Measurements from ENCODE around the gene RAB7A. TPM values are rescaled to one million over a fixed set of nuclear protein-coding genes. Genes with fewer than 3 reads are reported as not detected.

The RAB7A gene
- total and polyA plus RNA-seq, 2 experiments from 2014 or later: 89.8 to 156 TPM

- H3K9me3 Mint-ChIP-seq: peaks cover 75% of the 10 kb centered on the region
- ATAC-seq (no peak), DNase-seq (ENCODE audit: low spot score) (no peak)
- H3K27me3 ChIP-seq (ENCODE audit: insufficient read depth): no peaks in the 10 kb centered on the region
- no peak for TF ChIP-seq CREB1 (CRISPR knock-in tag; IDR thresholded peaks at IDR 0.05; ENCODE audit: low read depth)
- TF ChIP-seq EZH2phosphoT487 (IDR thresholded peaks at IDR 0.05; ENCODE audit: unreplicated experiment): no peak
- no peak for TF ChIP-seq JUNB (IDR thresholded peaks at IDR 0.05; ENCODE audit: unreplicated experiment)
- TF ChIP-seq NANOG (IDR thresholded peaks at IDR 0.05; ENCODE audit: borderline replicate concordance): no peak
- TF ChIP-seq ZNF114 (CRISPR knock-in tag; IDR thresholded peaks at IDR 0.05): no peak
- no peaks in the 10 kb centered on the region for H4K20me1 ChIP-seq (replicated peaks; ENCODE audit: insufficient read depth)
- peaks cover 3% of the 10 kb centered on the region; the same call in 2 of the 3 replicates for H3K4me1 Mint-ChIP-seq
- no peak overlapping the region for H3K4me2 ChIP-seq
- peaks cover 39% of the 10 kb centered on the region for H3K36me3 Mint-ChIP-seq (ENCODE audit: low read depth)
- no peak overlapping the region for H3K27ac Mint-ChIP-seq
- peaks cover 12% of the 10 kb centered on the region for H3K27me3 Mint-ChIP-seq (ENCODE audit: insufficient read depth, low read depth, poor library complexity)
- no peaks in the 10 kb centered on the region for H3K79me2 ChIP-seq (replicated peaks; ENCODE audit: insufficient read depth)
- H3K36me3 ChIP-seq (ENCODE audit: insufficient read depth): no peaks in the 10 kb centered on the region; the same call in none of the 2 replicates
- H2AFZ ChIP-seq: no peak overlapping the region
- H3K4me1 ChIP-seq (ENCODE audit: insufficient read depth): no peaks in the 10 kb centered on the region
- no peak overlapping the region for H3K27ac ChIP-seq (ENCODE audit: low read depth)
- no peaks in the 10 kb centered on the region for H3K9me2 ChIP-seq (ENCODE audit: insufficient read depth)
- H3K4me3 ChIP-seq: no peak overlapping the region
- H3F3A ChIP-seq (replicated peaks; ENCODE audit: low read depth): no peaks in the 10 kb centered on the region
- no peak overlapping the region for H3K4me3 Mint-ChIP-seq
Observed at GRCh38 chr3:128854475-128854874, 128.5 kb downstream of the RAB7A start.

- H2AFZ ChIP-seq: no peak overlapping the region
- H3K9me2 ChIP-seq (ENCODE audit: insufficient read depth): no peaks in the 10 kb centered on the region
- no peak overlapping the region for H3K4me3 Mint-ChIP-seq
- no peaks in the 10 kb centered on the region for H3F3A ChIP-seq (replicated peaks; ENCODE audit: low read depth)
- H3K4me2 ChIP-seq: no peak overlapping the region
- no peaks in the 10 kb centered on the region for H3K79me2 ChIP-seq (replicated peaks; ENCODE audit: insufficient read depth)
- H3K36me3 ChIP-seq (ENCODE audit: insufficient read depth): no peaks in the 10 kb centered on the region; the same call in none of the 2 replicates
- peaks cover 86% of the 10 kb centered on the region for H3K9me3 Mint-ChIP-seq
- no peaks in the 10 kb centered on the region for H3K4me1 Mint-ChIP-seq
- no peak overlapping the region for H3K27ac Mint-ChIP-seq
- no peak for ATAC-seq
- H3K27ac ChIP-seq (ENCODE audit: low read depth): no peak overlapping the region
- peaks cover 8% of the 10 kb centered on the region for H3K27me3 Mint-ChIP-seq (ENCODE audit: insufficient read depth, low read depth, poor library complexity)
- H4K20me1 ChIP-seq (replicated peaks; ENCODE audit: insufficient read depth): no peaks in the 10 kb centered on the region
- no peaks in the 10 kb centered on the region for H3K27me3 ChIP-seq (ENCODE audit: insufficient read depth)
- DNase-seq (ENCODE audit: low spot score): no peak
- H3K36me3 Mint-ChIP-seq (ENCODE audit: low read depth): peaks cover 50% of the 10 kb centered on the region
- TF ChIP-seq EZH2phosphoT487 (IDR thresholded peaks at IDR 0.05; ENCODE audit: unreplicated experiment) (no peak), JUNB (IDR thresholded peaks at IDR 0.05; ENCODE audit: unreplicated experiment) (no peak), ETS1 (IDR thresholded peaks at IDR 0.05) (no peak), CREB1 (CRISPR knock-in tag; IDR thresholded peaks at IDR 0.05; ENCODE audit: low read depth) (no peak), EZH2 (IDR thresholded peaks at IDR 0.05; ENCODE audit: low read depth, unreplicated experiment) (no peak)
- no peak overlapping the region for H3K4me3 ChIP-seq
- no peaks in the 10 kb centered on the region for H3K4me1 ChIP-seq (ENCODE audit: insufficient read depth)
Observed at GRCh38 chr3:128855569-128855968, 129.6 kb downstream of the RAB7A start.

GRCh38 chr3:128858167-128858566 is 132.2 kb downstream of the RAB7A start:
- Histone ChIP-seq H3K4me2 (no peak overlapping the region), H3K79me2 (replicated peaks; ENCODE audit: insufficient read depth) (no peaks in the 10 kb centered on the region), H3K36me3 (ENCODE audit: insufficient read depth) (no peaks in the 10 kb centered on the region; the same call in none of the 2 replicates), H4K20me1 (replicated peaks; ENCODE audit: insufficient read depth) (no peaks in the 10 kb centered on the region), H3K4me3 (no peak overlapping the region), H2AFZ (no peak overlapping the region), H3F3A (replicated peaks; ENCODE audit: low read depth) (no peaks in the 10 kb centered on the region), H3K9me2 (ENCODE audit: insufficient read depth) (no peaks in the 10 kb centered on the region), H3K27me3 (ENCODE audit: insufficient read depth) (no peaks in the 10 kb centered on the region), H3K4me1 (ENCODE audit: insufficient read depth) (no peaks in the 10 kb centered on the region), H3K27ac (ENCODE audit: low read depth) (no peak overlapping the region)
- TF ChIP-seq STAT1 (IDR thresholded peaks at IDR 0.05; ENCODE audit: unreplicated experiment): no peak
- Mint-ChIP-seq H3K9me3 (peaks cover 93% of the 10 kb centered on the region), H3K36me3 (ENCODE audit: low read depth) (peaks cover 60% of the 10 kb centered on the region), H3K27me3 (ENCODE audit: insufficient read depth, low read depth, poor library complexity) (peaks cover 10% of the 10 kb centered on the region), H3K27ac (no peak overlapping the region), H3K4me3 (no peak overlapping the region), H3K4me1 (no peaks in the 10 kb centered on the region)
- no peak for DNase-seq (ENCODE audit: low spot score)
- ATAC-seq: no peak
